IMR-90 (cell line): ENCODE data around the gene CCDC200. TPM values are rescaled to one million over a fixed set of nuclear protein-coding genes. Genes with fewer than 3 reads are reported as not detected.
"Not testable (repeated sequence)": the region's sequence is repeated elsewhere in the genome, so short reads cannot be mapped to it uniquely, and the experiment has no call there.

ENCODE experiments used
- ATAC-seq: fragments of 200-7000 bp; cut with Tn5 transposase; 2 replicates; pipeline ENCODE4 v1.9.1; 2020; ENCODE audit warnings: low read depth, mild to moderate bottlenecking, moderate library complexity
- BruUV-seq: library from RNA; stranded (reverse); fragments of 400-500 nt; replicated peaks from 2 replicates; lab custom pipeline; 2021; lab: Mats Ljungman, UMichigan
- CTCF ChIA-PET: fragments of 300-600 bp; formaldehyde crosslinking; extraction: SDS; loops from one replicate; lab custom pipeline; 2021; ENCODE audit warnings: antibody characterized with exemption; lab: Yijun Ruan, JAX
- POLR2A ChIA-PET: fragments of 300-600 bp; sonication (Branson Sonifier 250); formaldehyde crosslinking; loops from one replicate; lab custom pipeline; 2022; ENCODE audit warnings: antibody characterized with exemption; ENCODE audit not compliant: unreplicated experiment; lab: Charles Lee
- DNase-seq: peaks from one replicate; pipeline ENCODE4 v3.0.0; 2013
- H2AFZ ChIP-seq: replicated peaks from 2 replicates; pipeline ENCODE3; 2013; ENCODE audit warnings: low read length, mild to moderate bottlenecking; ENCODE audit not compliant: poor library complexity
- H2AK5ac ChIP-seq: 2 replicates; pipeline ENCODE4 v1.6.1; 2013; ENCODE audit warnings: low read depth, low read length, inconsistent platforms
- H2AK9ac ChIP-seq: replicated peaks from 2 replicates; pipeline ENCODE3; 2013; ENCODE audit warnings: mild to moderate bottlenecking, low read depth, low read length, moderate library complexity; ENCODE audit not compliant: poor library complexity
- H2BK120ac ChIP-seq: 2 replicates; pipeline ENCODE4 v1.6.1; 2013; ENCODE audit warnings: low read depth, low read length, inconsistent platforms
- H2BK15ac ChIP-seq: 3 replicates; pipeline ENCODE4 v1.6.1; 2013; ENCODE audit warnings: low read depth, low read length, inconsistent platforms
- H2BK20ac ChIP-seq: 2 replicates; pipeline ENCODE4 v1.6.1; 2013; ENCODE audit warnings: low read depth, mild to moderate bottlenecking, inconsistent platforms, low read length, moderate library complexity
- H2BK5ac ChIP-seq: 2 replicates; pipeline ENCODE4 v1.6.1; 2013; ENCODE audit warnings: mild to moderate bottlenecking, low read depth, low read length, inconsistent platforms; ENCODE audit not compliant: poor library complexity, severe bottlenecking
- H3K14ac ChIP-seq: replicated peaks from 2 replicates; pipeline ENCODE4 v1.6.1; 2013; ENCODE audit warnings: low read depth, low read length, inconsistent platforms
- H3K18ac ChIP-seq: 2 replicates; pipeline ENCODE4 v1.6.1; 2013; ENCODE audit warnings: low read depth, low read length, control low read depth
- H3K23ac ChIP-seq: 2 replicates; pipeline ENCODE4 v1.6.1; 2013; ENCODE audit warnings: low read depth, low read length, inconsistent platforms
- H3K27ac ChIP-seq: 2 replicates; pipeline ENCODE4 v1.5.1; 2013; ENCODE audit warnings: mild to moderate bottlenecking, control low read depth, low read length; ENCODE audit not compliant: insufficient read depth
- H3K27me3 ChIP-seq: 2 replicates; pipeline ENCODE4 v1.6.1; 2013; ENCODE audit warnings: low read length; ENCODE audit not compliant: control insufficient read depth, insufficient read depth
- H3K36me3 ChIP-seq: 2 replicates; pipeline ENCODE4 v1.6.1; 2013; ENCODE audit warnings: low read length, mixed read lengths; ENCODE audit not compliant: control insufficient read depth, insufficient read depth
- H3K4ac ChIP-seq: 2 replicates; pipeline ENCODE4 v1.6.1; 2013; ENCODE audit warnings: low read depth, low read length, inconsistent platforms
- H3K4me1 ChIP-seq: 2 replicates; pipeline ENCODE4 v1.6.1; 2013; ENCODE audit warnings: low read length, mixed read lengths; ENCODE audit not compliant: control insufficient read depth, insufficient read depth
- H3K4me2 ChIP-seq: 2 replicates; pipeline ENCODE4 v1.6.1; 2013; ENCODE audit warnings: low read depth, mild to moderate bottlenecking, control low read depth, low read length, moderate library complexity
- H3K4me3 ChIP-seq: 2 replicates; pipeline ENCODE4 v1.5.1; 2013; ENCODE audit warnings: low read depth, mild to moderate bottlenecking, control low read depth, low read length, moderate library complexity; ENCODE audit not compliant: insufficient read depth
- H3K56ac ChIP-seq: 2 replicates; pipeline ENCODE4 v1.6.1; 2013; ENCODE audit warnings: low read length, inconsistent platforms; ENCODE audit not compliant: insufficient read depth; ENCODE audit errors: extremely low read depth
- H3K79me1 ChIP-seq, 2 experiments: 2 replicates each; pipeline ENCODE4 v1.6.1; 2013; ENCODE audit warnings: low read length in 2 of 2, inconsistent platforms in 1 of 2, low read depth in 1 of 2
- H3K9ac ChIP-seq: 2 replicates; pipeline ENCODE4 v1.6.1; 2013; ENCODE audit warnings: low read depth, low read length, control low read depth
- H3K9me1 ChIP-seq: 2 replicates; pipeline ENCODE4 v1.6.1; 2013; ENCODE audit warnings: low read length, inconsistent platforms; ENCODE audit not compliant: insufficient read depth
- H3K9me3 ChIP-seq: 2 replicates; pipeline ENCODE4 v1.6.1; 2013; ENCODE audit warnings: low read length; ENCODE audit not compliant: control insufficient read depth, insufficient read depth
- H4K20me1 ChIP-seq: 2 replicates; pipeline ENCODE4 v1.6.1; 2013; ENCODE audit warnings: low read length, inconsistent platforms; ENCODE audit not compliant: insufficient read depth
- H4K5ac ChIP-seq: 2 replicates; pipeline ENCODE4 v1.6.1; 2013; ENCODE audit warnings: mild to moderate bottlenecking, low read depth, low read length, control low read depth
- H4K8ac ChIP-seq, 2 experiments: 2 replicates each; pipeline ENCODE4 v1.6.1; 2013; ENCODE audit warnings: low read depth in 2 of 2, low read length in 2 of 2, control low read depth in 1 of 2, inconsistent platforms in 1 of 2
- H4K91ac ChIP-seq: 2 replicates; pipeline ENCODE4 v1.6.1; 2013; ENCODE audit warnings: low read depth, low read length, inconsistent platforms; ENCODE audit not compliant: insufficient read depth
- WGBS, 2 experiments: methylation state at CpG; one replicate each; pipeline versions ENCODE4 v1.1.5 to v1.1.7; 2013; ENCODE audit warnings: missing lambda C conversion rate in 2 of 2; ENCODE audit not compliant: insufficient read length in 1 of 2; ENCODE audit errors: extremely low coverage in 2 of 2; 5-methylcytosine and 5-hydroxymethylcytosine counted together
- dilution Hi-C: fragments of 300-500 bp; cut with HindIII; formaldehyde crosslinking; loops from one replicate; pipeline ENCODE4 v1.14.3; 2018; ENCODE audit warnings: low sequenced_read_pairs; ENCODE audit not compliant: unreplicated experiment
- in situ Hi-C: fragments of 300-500 bp; cut with MboI; formaldehyde crosslinking; loops from 3 replicates; pipeline ENCODE4 v1.14.3; 2019; ENCODE audit warnings: low sequenced_read_pairs, inconsistent platforms, mixed read lengths
- intact Hi-C: fragments of 100-400 bp; cut with micrococcal nuclease; formaldehyde crosslinking; loops from 2 replicates; pipeline ENCODE4 v1.10.0; 2022
- polyA plus RNA-seq, 3 experiments: library from polyadenylated mRNA; depleted of rRNA; stranded (reverse); fragments of >200 nt; gene quantifications; 2 replicates each; pipeline ENCODE4 v1.2.3, GENCODE V29; 2012; ENCODE audit warnings: low replicate concordance in 1 of 3
- total RNA-seq: library from RNA; depleted of rRNA; stranded (reverse); fragments of >200 nt; gene quantifications from 2 replicates; pipeline ENCODE4 v1.2.3, GENCODE V29; 2012

CCDC200 gene
- total and polyA plus RNA-seq, 2 of the 4 experiments (the other 2 are of a cell fraction): not detected

DNA sequence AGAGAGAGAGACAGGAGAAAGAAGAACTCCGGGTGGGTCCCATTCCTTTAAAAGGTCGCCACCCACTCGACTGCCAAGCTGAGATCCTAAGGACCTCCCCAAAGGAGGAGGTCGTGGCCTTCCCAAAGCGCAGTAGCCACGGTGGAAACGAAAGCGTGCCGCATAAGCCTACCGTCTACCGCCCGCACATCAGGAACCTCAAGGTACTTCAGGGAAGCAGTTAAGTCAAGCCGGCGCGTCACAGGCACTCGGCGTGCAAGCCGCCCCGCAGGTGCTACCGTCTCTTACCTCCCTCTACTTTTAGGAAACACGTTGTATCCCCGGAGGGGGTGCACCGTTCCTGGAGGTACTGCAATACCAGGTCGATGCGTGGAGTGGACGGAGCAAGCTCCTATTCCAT, 11.2 kb upstream of the CCDC200 start:
- H3K9me3 ChIP-seq, H3K4me3 ChIP-seq, intact Hi-C loops, H3K14ac ChIP-seq, dilution Hi-C loops, CTCF ChIA-PET, H4K91ac ChIP-seq, H3K23ac ChIP-seq, H3K27ac ChIP-seq, H4K8ac ChIP-seq, H2AK9ac ChIP-seq, H3K18ac ChIP-seq, H2BK15ac ChIP-seq, H3K27me3 ChIP-seq, H2BK120ac ChIP-seq, H3K4ac ChIP-seq, H2AK5ac ChIP-seq, BruUV-seq, H3K9me1 ChIP-seq, H4K20me1 ChIP-seq, DNase-seq, H3K36me3 ChIP-seq, H2BK5ac ChIP-seq, POLR2A ChIA-PET, H4K5ac ChIP-seq, H2BK20ac ChIP-seq, H3K56ac ChIP-seq, H3K4me1 ChIP-seq, H3K4me2 ChIP-seq, in situ Hi-C loops, H3K79me1 ChIP-seq, H3K9ac ChIP-seq, H2AFZ ChIP-seq, ATAC-seq: not testable (repeated sequence)
- WGBS, 2 experiments: no CpG with 5 or more reads among the region's 26 CpGs

DNA sequence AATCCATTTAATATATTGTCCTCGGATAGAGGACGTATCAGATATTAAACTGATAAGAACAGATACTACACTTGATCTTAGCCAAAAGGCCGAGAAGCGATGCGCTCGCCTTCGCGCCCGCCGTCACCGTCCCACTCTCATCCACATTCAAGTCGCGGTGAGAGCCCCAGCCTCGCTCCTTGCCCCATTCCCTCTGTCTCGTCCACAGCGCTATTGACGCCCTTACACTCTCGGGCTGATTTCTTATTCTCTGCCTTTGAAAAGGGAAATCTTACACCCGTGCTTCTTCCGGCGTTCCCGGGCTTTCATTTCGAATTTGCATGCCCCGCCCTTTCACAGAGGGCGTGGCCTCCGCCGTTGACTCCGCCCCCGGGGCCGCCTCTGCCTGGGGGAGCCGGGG, 5.5 kb upstream of the CCDC200 start, which contains the start of gene RNU2-1:
RNU2-1 (minus strand) TSS at position 101 of the 400 bp plus-strand sequence.
- H3K27ac ChIP-seq, H2BK120ac ChIP-seq, H3K79me1 ChIP-seq, H3K9me1 ChIP-seq, H2BK20ac ChIP-seq, H3K27me3 ChIP-seq, CTCF ChIA-PET, H2BK15ac ChIP-seq, H3K36me3 ChIP-seq, H3K9ac ChIP-seq, H4K91ac ChIP-seq, H3K56ac ChIP-seq, H4K20me1 ChIP-seq, H3K23ac ChIP-seq, H3K4me3 ChIP-seq, dilution Hi-C loops, DNase-seq, ATAC-seq, H2AFZ ChIP-seq, intact Hi-C loops, H3K18ac ChIP-seq, H3K14ac ChIP-seq, H2AK5ac ChIP-seq, H3K4ac ChIP-seq, H4K5ac ChIP-seq, BruUV-seq, H4K8ac ChIP-seq, POLR2A ChIA-PET, H3K4me2 ChIP-seq, in situ Hi-C loops, H3K4me1 ChIP-seq, H2BK5ac ChIP-seq, H2AK9ac ChIP-seq, H3K9me3 ChIP-seq: not testable (repeated sequence)
- no CpG with 5 or more reads among the region's 31 CpGs for WGBS, 2 experiments
